GM18868 (cell line): ENCODE results near the gene GALNT11.
"Not testable (repeated sequence)": the region's sequence is repeated elsewhere in the genome, so short reads cannot be mapped to it uniquely, and the experiment has no call there.

Experiments
- ATAC-seq: cut with Tn5 transposase; IDR thresholded peaks from one replicate; pipeline ENCODE4 v1.9.1; 2021; ENCODE audit warnings: mild to moderate bottlenecking, moderate library complexity; ENCODE audit not compliant: unreplicated experiment

Gene GALNT11

GRCh38 chr7:152027491-152028365, 2.3 kb downstream of the GALNT11 start:
- not testable (repeated sequence) for ATAC-seq

- ATAC-seq: not testable (repeated sequence)
These were observed 4.6 kb downstream of the GALNT11 start for GRCh38 chr7:152030059-152030458.

- ATAC-seq: not testable (repeated sequence)
These were observed 5.2 kb downstream of the GALNT11 start for GRCh38 chr7:152030639-152031038.

- ATAC-seq: no peak
These were observed 10.3 kb downstream of the GALNT11 start for GRCh38 chr7:152035817-152036216.

GRCh38 chr7:152038410-152038809, 12.9 kb downstream of the GALNT11 start:
- ATAC-seq: not testable (repeated sequence)

- not testable (repeated sequence) for ATAC-seq
These were observed 17.6 kb downstream of the GALNT11 start for GRCh38 chr7:152043086-152043485.

- not testable (repeated sequence) for ATAC-seq
These were observed 19.4 kb downstream of the GALNT11 start for GRCh38 chr7:152044909-152045308.

GRCh38 chr7:152046531-152046930, 21.1 kb downstream of the GALNT11 start:
- no peak for ATAC-seq

- no peak for ATAC-seq
These were observed 22.6 kb downstream of the GALNT11 start for GRCh38 chr7:152048051-152048450.

- no peak for ATAC-seq
These were observed 25.1 kb downstream of the GALNT11 start for GRCh38 chr7:152050547-152050971.

GRCh38 chr7:152051968-152052367, 26.5 kb downstream of the GALNT11 start:
- ATAC-seq: no peak

- no peak for ATAC-seq
These were observed 27.3 kb downstream of the GALNT11 start for GRCh38 chr7:152052771-152053170.

GRCh38 chr7:152054367-152055230, 29.1 kb downstream of the GALNT11 start:
- no peak for ATAC-seq

GRCh38 chr7:152056621-152057274, 31.3 kb downstream of the GALNT11 start:
- ATAC-seq: no peak

- ATAC-seq: no peak
These were observed 33.8 kb downstream of the GALNT11 start for GRCh38 chr7:152059311-152059710.

- not testable (repeated sequence) for ATAC-seq
These were observed 35.6 kb downstream of the GALNT11 start for GRCh38 chr7:152061086-152061485.

- not testable (repeated sequence) for ATAC-seq
These were observed 37.7 kb downstream of the GALNT11 start for GRCh38 chr7:152063192-152063591.

- not testable (repeated sequence) for ATAC-seq
These were observed 38.3 kb downstream of the GALNT11 start for GRCh38 chr7:152063821-152064220.

GRCh38 chr7:152065800-152066344, 40.4 kb downstream of the GALNT11 start:
- ATAC-seq: not testable (repeated sequence)

- ATAC-seq: no peak
These were observed 46.9 kb downstream of the GALNT11 start for GRCh38 chr7:152072421-152072820.

- ATAC-seq: no peak
These were observed 47.9 kb downstream of the GALNT11 start for GRCh38 chr7:152073352-152073751.
